Tibial nerve (tissue), 4 donors: Measurements from ENCODE around the gene PRMT3.

ENCODE experiments used
- EP300 ChIP-seq, 2 donors: sonication (generic); formaldehyde crosslinking; IDR thresholded peaks; one replicate each; pipeline ENCODE4 v1.6.1; 2017; ENCODE audit warnings: antibody characterized with exemption in 2 of 2, mild to moderate bottlenecking in 1 of 2
- POLR2A ChIP-seq, 2 donors: fragments of 450-650 bp; IDR thresholded peaks; one replicate each; pipeline ENCODE4 v1.6.1; 2017; ENCODE audit warnings: antibody characterized with exemption in 2 of 2, mild to moderate bottlenecking in 2 of 2, moderate library complexity in 2 of 2
- TF ChIP-seq, protein P1 (sequence below), 5 experiments: fragments of 200-600 bp in 3 of 5; fragments of 450-650 bp in 2 of 5; sonication (generic) in 3 of 5; IDR thresholded peaks; one replicate each; pipeline ENCODE4 v1.5.1; 2016 to 2019; ENCODE audit warnings: antibody characterized with exemption in 5 of 5, mild to moderate bottlenecking in 3 of 5, moderate library complexity in 2 of 5

- TF ChIP-seq, protein P1, sequence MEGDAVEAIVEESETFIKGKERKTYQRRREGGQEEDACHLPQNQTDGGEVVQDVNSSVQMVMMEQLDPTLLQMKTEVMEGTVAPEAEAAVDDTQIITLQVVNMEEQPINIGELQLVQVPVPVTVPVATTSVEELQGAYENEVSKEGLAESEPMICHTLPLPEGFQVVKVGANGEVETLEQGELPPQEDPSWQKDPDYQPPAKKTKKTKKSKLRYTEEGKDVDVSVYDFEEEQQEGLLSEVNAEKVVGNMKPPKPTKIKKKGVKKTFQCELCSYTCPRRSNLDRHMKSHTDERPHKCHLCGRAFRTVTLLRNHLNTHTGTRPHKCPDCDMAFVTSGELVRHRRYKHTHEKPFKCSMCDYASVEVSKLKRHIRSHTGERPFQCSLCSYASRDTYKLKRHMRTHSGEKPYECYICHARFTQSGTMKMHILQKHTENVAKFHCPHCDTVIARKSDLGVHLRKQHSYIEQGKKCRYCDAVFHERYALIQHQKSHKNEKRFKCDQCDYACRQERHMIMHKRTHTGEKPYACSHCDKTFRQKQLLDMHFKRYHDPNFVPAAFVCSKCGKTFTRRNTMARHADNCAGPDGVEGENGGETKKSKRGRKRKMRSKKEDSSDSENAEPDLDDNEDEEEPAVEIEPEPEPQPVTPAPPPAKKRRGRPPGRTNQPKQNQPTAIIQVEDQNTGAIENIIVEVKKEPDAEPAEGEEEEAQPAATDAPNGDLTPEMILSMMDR (IDR thresholded peaks at IDR 0.05), result no peak
- TF ChIP-seq POLR2A (IDR thresholded peaks at IDR 0.05) (no peak), EP300 (IDR thresholded peaks at IDR 0.05) (no peak)
Measured at GRCh38 chr11:20342347-20343141, 45.0 kb upstream of the PRMT3 start.
